MM.1S (cell line): ENCODE measurements around the gene SRRM1.

Experiments used
- DNase-seq: peaks from one replicate; pipeline ENCODE4 v3.0.0-alpha.2; 2015
- H2AFZ ChIP-seq: fragments of 300-600 bp; sonication (generic); 2 replicates; pipeline ENCODE4 v1.6.0; 2016; ENCODE audit warnings: antibody characterized with exemption, low read length
- H3F3A ChIP-seq: fragments of 300-600 bp; sonication (generic); 2 replicates; pipeline ENCODE4 v1.6.1; 2016; ENCODE audit warnings: mild to moderate bottlenecking, antibody characterized with exemption, low read length, moderate library complexity, mixed read lengths; ENCODE audit not compliant: insufficient read depth
- H3K27ac ChIP-seq: fragments of 300-600 bp; sonication (generic); 2 replicates; pipeline ENCODE4 v1.5.1; 2016; ENCODE audit warnings: mild to moderate bottlenecking, low read length
- H3K27me3 ChIP-seq: fragments of 300-600 bp; sonication (generic); replicated peaks from 2 replicates; pipeline ENCODE4 v1.6.0; 2016; ENCODE audit warnings: low read length; ENCODE audit not compliant: insufficient read depth
- H3K36me3 ChIP-seq: fragments of 300-600 bp; sonication (generic); replicated peaks from 2 replicates; pipeline ENCODE4 v1.6.1; 2016; ENCODE audit warnings: mild to moderate bottlenecking, low read length, mixed read lengths; ENCODE audit not compliant: insufficient read depth
- H3K4me1 ChIP-seq: fragments of 300-600 bp; sonication (generic); 2 replicates; pipeline ENCODE4 v1.6.1; 2016; ENCODE audit warnings: low read length, mixed read lengths
- H3K4me2 ChIP-seq: fragments of 300-600 bp; sonication (generic); 2 replicates; pipeline ENCODE4 v1.6.0; 2016; ENCODE audit warnings: low read depth, low read length
- H3K4me3 ChIP-seq: fragments of 300-600 bp; sonication (generic); 2 replicates; pipeline ENCODE4 v1.5.1; 2016; ENCODE audit warnings: low read length, mixed read lengths
- H3K79me2 ChIP-seq: fragments of 300-600 bp; sonication (generic); 2 replicates; pipeline ENCODE4 v1.6.1; 2016; ENCODE audit warnings: mixed run types, low read length, mixed read lengths
- H3K9ac ChIP-seq: fragments of 300-600 bp; sonication (generic); 2 replicates; pipeline ENCODE4 v1.6.1; 2016; ENCODE audit warnings: low read length, mixed read lengths
- H3K9me2 ChIP-seq: fragments of 300-600 bp; sonication (generic); replicated peaks from 2 replicates; pipeline ENCODE4 v1.6.1; 2016; ENCODE audit warnings: mild to moderate bottlenecking, low read length, mixed read lengths; ENCODE audit not compliant: insufficient read depth
- H3K9me3 ChIP-seq: fragments of 300-600 bp; sonication (generic); replicated peaks from 2 replicates; pipeline ENCODE4 v1.6.1; 2016; ENCODE audit warnings: mild to moderate bottlenecking, low read length, mixed read lengths; ENCODE audit not compliant: insufficient read depth
- H4K20me1 ChIP-seq: fragments of 300-600 bp; sonication (generic); 2 replicates; pipeline ENCODE4 v1.6.1; 2016; ENCODE audit warnings: mild to moderate bottlenecking, low read length, moderate library complexity, mixed read lengths; ENCODE audit not compliant: insufficient read depth
- CTCF ChIP-seq: fragments of 300-600 bp; sonication (generic); IDR thresholded peaks from 2 replicates; pipeline ENCODE4 v1.5.1; 2016; ENCODE audit warnings: antibody characterized with exemption, low read length, mixed read lengths
- EZH2 ChIP-seq: fragments of 300-600 bp; sonication (generic); optimal IDR thresholded peaks from 2 replicates; pipeline ENCODE3; 2017; ENCODE audit warnings: low read depth, mild to moderate bottlenecking, antibody characterized with exemption, low read length, mixed read lengths
- EZH2phosphoT487 ChIP-seq: fragments of 300-600 bp; sonication (generic); IDR thresholded peaks from 2 replicates; pipeline ENCODE4 v1.6.1; 2018; ENCODE audit warnings: antibody characterized with exemption, low read length

The SRRM1 gene

GRCh38 chr1:24636661-24637357, 6.3 kb upstream of the SRRM1 start:
- H3K9ac ChIP-seq, result no peak overlapping the region
- peaks cover 12% of the 10 kb centered on the region for H3K4me1 ChIP-seq
- H3K9me3 ChIP-seq, result no peaks in the 10 kb centered on the region
- H3K9me2 ChIP-seq, result no peaks in the 10 kb centered on the region
- H3K4me2 ChIP-seq, result no peak overlapping the region
- no peaks in the 10 kb centered on the region for H4K20me1 ChIP-seq
- H3K36me3 ChIP-seq, result no peaks in the 10 kb centered on the region
- H3K79me2 ChIP-seq, result no peaks in the 10 kb centered on the region; the same call in 1 of the 2 replicates
- no peak overlapping the region for H3K27ac ChIP-seq
- no peak for DNase-seq
- no peak overlapping the region for H2AFZ ChIP-seq
- H3F3A ChIP-seq, result 0 out of 2 replicates have a peak, but pooled peaks cover 3% of the 10 kb centered on the region
- H3K27me3 ChIP-seq, result no peaks in the 10 kb centered on the region
- no peak overlapping the region for H3K4me3 ChIP-seq
- TF ChIP-seq CTCF (no peak), EZH2 (no peak), EZH2phosphoT487 (no peak)

DNA sequence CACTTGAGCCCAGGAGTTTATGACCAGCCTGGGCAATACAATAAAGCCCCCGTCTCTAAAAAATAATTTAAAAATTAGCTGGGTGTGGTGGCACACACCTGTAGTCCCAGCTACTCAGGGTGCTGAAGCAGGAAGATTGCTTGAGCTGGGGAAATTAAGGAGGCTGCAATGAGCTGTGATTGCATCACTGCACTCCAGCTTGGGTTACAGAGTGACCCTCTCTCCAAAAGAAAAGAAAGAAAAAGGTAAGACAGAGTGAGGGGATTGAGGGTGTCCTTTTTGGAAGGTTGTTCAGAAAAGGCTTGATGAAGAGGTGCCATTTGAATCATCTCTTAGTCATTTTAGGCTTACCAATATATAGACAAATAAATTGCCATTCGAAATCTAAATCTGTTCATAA, 4.0 kb upstream of the SRRM1 start:
- peaks cover 10% of the 10 kb centered on the region for H3F3A ChIP-seq
- H3K79me2 ChIP-seq, result peaks cover 10% of the 10 kb centered on the region
- TF ChIP-seq EZH2 (no peak), EZH2phosphoT487 (no peak), CTCF (no peak)
- no peak overlapping the region for H3K4me3 ChIP-seq
- no peak overlapping the region for H3K4me2 ChIP-seq
- H3K27ac ChIP-seq, result no peak overlapping the region
- no peaks in the 10 kb centered on the region for H3K9me3 ChIP-seq
- DNase-seq, result no peak
- H3K27me3 ChIP-seq, result no peaks in the 10 kb centered on the region
- H3K36me3 ChIP-seq, result no peaks in the 10 kb centered on the region
- no peaks in the 10 kb centered on the region for H4K20me1 ChIP-seq
- H3K9ac ChIP-seq, result no peak overlapping the region
- no peaks in the 10 kb centered on the region for H3K9me2 ChIP-seq
- H3K4me1 ChIP-seq, result peaks cover 12% of the 10 kb centered on the region
- no peak overlapping the region for H2AFZ ChIP-seq

DNA sequence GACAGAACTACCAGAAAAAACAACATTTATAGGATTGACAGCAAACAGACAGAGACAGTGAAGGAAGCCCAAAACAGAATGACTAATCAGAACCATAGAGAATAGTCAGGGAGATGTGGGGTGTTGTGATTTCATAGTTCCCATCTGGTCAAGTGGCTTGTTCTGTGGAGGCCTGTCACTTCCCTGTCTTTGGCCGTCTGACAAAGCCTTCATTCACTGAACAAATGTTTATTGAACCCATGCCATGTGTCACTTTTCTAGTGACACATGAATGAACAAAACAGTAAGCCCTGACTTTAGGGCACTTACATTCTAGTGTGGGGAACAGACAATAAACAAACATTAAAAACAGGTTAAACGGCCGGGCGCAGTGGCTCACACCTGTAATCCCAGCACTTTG, 3.2 kb upstream of the SRRM1 start:
- no peak overlapping the region for H3K9ac ChIP-seq
- no peak overlapping the region for H3K4me2 ChIP-seq
- H2AFZ ChIP-seq, result no peak overlapping the region
- H3K79me2 ChIP-seq, result peaks cover 18% of the 10 kb centered on the region
- peaks cover 19% of the 10 kb centered on the region for H3K4me1 ChIP-seq
- H3K4me3 ChIP-seq, result no peak overlapping the region
- no peak for DNase-seq
- peaks cover 5% of the 10 kb centered on the region; the same call in 1 of the 2 replicates for H4K20me1 ChIP-seq
- no peaks in the 10 kb centered on the region for H3K9me2 ChIP-seq
- no peaks in the 10 kb centered on the region for H3K9me3 ChIP-seq
- H3F3A ChIP-seq, result peaks cover 10% of the 10 kb centered on the region
- TF ChIP-seq EZH2phosphoT487 (no peak), CTCF (no peak), EZH2 (no peak)
- H3K27ac ChIP-seq, result no peak overlapping the region
- no peaks in the 10 kb centered on the region for H3K27me3 ChIP-seq
- no peaks in the 10 kb centered on the region for H3K36me3 ChIP-seq
